Smooth muscle cell of the brain vasculature (primary cell): Measurements from ENCODE around the gene BPIFB2.
"Not testable (repeated sequence)": the region's sequence is repeated elsewhere in the genome, so short reads cannot be mapped to it uniquely, and the experiment has no call there.

Source experiments
- DNase-seq: peaks from one replicate; pipeline ENCODE4 v3.0.0-alpha.2; 2012; ENCODE audit warnings: low read depth, low spot score

BPIFB2 gene

GRCh38 chr20:32970973-32971300 is 36.6 kb upstream of the BPIFB2 start:
- no peak for DNase-seq

- DNase-seq = no peak
Measured at GRCh38 chr20:32971703-32972161, 35.8 kb upstream of the BPIFB2 start.

GRCh38 chr20:32972181-32973076 is 35.1 kb upstream of the BPIFB2 start:
- no peak for DNase-seq

- no peak for DNase-seq
Measured at GRCh38 chr20:32973077-32973717, 34.3 kb upstream of the BPIFB2 start.

- not testable (repeated sequence) for DNase-seq
Measured at GRCh38 chr20:32974204-32975064, 33.1 kb upstream of the BPIFB2 start.

- DNase-seq = not testable (repeated sequence)
Measured at GRCh38 chr20:32975121-32975520, 32.4 kb upstream of the BPIFB2 start.

- no peak for DNase-seq
Measured at GRCh38 chr20:32975698-32976674, 31.5 kb upstream of the BPIFB2 start.

- DNase-seq = no peak
Measured at GRCh38 chr20:32976746-32977145, 30.8 kb upstream of the BPIFB2 start.

- no peak for DNase-seq
Measured at GRCh38 chr20:32977281-32978008, 30.1 kb upstream of the BPIFB2 start.

- no peak for DNase-seq
Measured at GRCh38 chr20:32978009-32978335, 29.5 kb upstream of the BPIFB2 start.

- no peak for DNase-seq
Measured at GRCh38 chr20:32979201-32979998, 28.1 kb upstream of the BPIFB2 start.

GRCh38 chr20:32980131-32980941 is 27.2 kb upstream of the BPIFB2 start:
- no peak for DNase-seq

GRCh38 chr20:32980990-32981389 is 26.5 kb upstream of the BPIFB2 start:
- DNase-seq = no peak

GRCh38 chr20:32982617-32983458 is 24.7 kb upstream of the BPIFB2 start:
- no peak for DNase-seq

GRCh38 chr20:32983459-32984112 is 23.9 kb upstream of the BPIFB2 start:
- DNase-seq = no peak

GRCh38 chr20:32984196-32984595 is 23.3 kb upstream of the BPIFB2 start:
- DNase-seq = no peak
